Ovary (tissue), 9 donors: Measurements from ENCODE around the gene LAMA1. TPM values are rescaled to one million over a fixed set of nuclear protein-coding genes. Genes with fewer than 3 reads are reported as not detected.

Experiments
- DNase-seq, 5 donors: peaks; one replicate each; pipeline ENCODE4 v3.0.0-alpha.2; 2019 to 2020
- H3K27ac ChIP-seq, 2 donors: fragments of 200-600 bp; one replicate each; pipeline versions ENCODE4 v1.5.1 to v1.8.0; 2019 to 2022
- H3K27me3 ChIP-seq: fragments of 200-600 bp; one replicate; pipeline ENCODE4 v1.8.0; 2022
- H3K36me3 ChIP-seq: fragments of 200-600 bp; sonication (generic); one replicate; pipeline ENCODE4 v1.5.1; 2019
- H3K4me1 ChIP-seq: one replicate; pipeline ENCODE4 v1.8.1; 2013; ENCODE audit warnings: mild to moderate bottlenecking, moderate library complexity; ENCODE audit not compliant: insufficient read depth
- H3K4me3 ChIP-seq: fragments of 200-600 bp; sonication (generic); one replicate; pipeline ENCODE4 v1.5.1; 2017
- H3K9me3 ChIP-seq, 2 donors: fragments of 200-600 bp in 1 of 2; sonication (generic) in 1 of 2; one replicate each; pipeline versions ENCODE4 v1.5.1 to v1.8.1; 2013 to 2019; ENCODE audit warnings: mild to moderate bottlenecking in 1 of 2, moderate library complexity in 1 of 2
- EP300 ChIP-seq: sonication (generic); formaldehyde crosslinking; IDR thresholded peaks from one replicate; pipeline ENCODE4 v1.6.1; 2017; ENCODE audit warnings: antibody characterized with exemption
- POLR2A ChIP-seq: fragments of 450-650 bp; IDR thresholded peaks from one replicate; pipeline ENCODE4 v1.6.1; 2017; ENCODE audit warnings: antibody characterized with exemption, mild to moderate bottlenecking, moderate library complexity
- WGBS, 3 donors: extraction: QIAGEN DNeasy Blood & Tissue Kit in 1 of 3; methylation state at CpG; one replicate each; pipeline versions ENCODE4 v1.1.5 to v1.1.7; 2013 to 2017; 5-methylcytosine and 5-hydroxymethylcytosine counted together
- intact Hi-C, 4 donors: fragments of 100-400 bp; cut with DNase I; formaldehyde crosslinking; loops; one replicate each; pipeline versions ENCODE4 v1.11.0 to v1.15.1; 2022 to 2023
- polyA plus RNA-seq, 2 donors: library from polyadenylated mRNA; stranded (reverse); fragments of 200-250 nt in 1 of 2; fragments of 350-450 nt in 1 of 2; fragmentation: Illumina TruSeq in 1 of 2; extraction: RNeasy Lipid Tissue Mini Kit (QIAGEN cat#74804) in 1 of 2; gene quantifications; one replicate each; pipeline ENCODE4 v1.2.3, GENCODE V29; 2013 to 2014
- total RNA-seq, 7 donors: library from RNA; depleted of rRNA in 2 of 7; stranded (reverse); fragments of >200 nt in 2 of 7; fragmentation: NEBNext Ultra II Directional in 3 of 7; extraction: Animal tissue kit (Norgen Biotek cat#: 25700) in 3 of 7; gene quantifications; one replicate each; pipeline versions ENCODE4 v1.1.0 to v1.2.4, GENCODE V29; 2016 to 2023
- TF ChIP-seq, protein P1 (sequence below), 3 donors: fragments of 450-650 bp in 2 of 3; fragments of 200-600 bp in 1 of 3; IDR thresholded peaks; one replicate each; pipeline versions ENCODE4 v1.5.1 to v1.8.0; 2016 to 2022; ENCODE audit warnings: antibody characterized with exemption in 3 of 3, mild to moderate bottlenecking in 1 of 3
- donor health status: DM: no; HTN: no; CAD: no; lungs with moderate emphysema.
- donor health status: DM: no; HTN: no; CAD: no.
- donor health status: Bipolar disorder and iron deficiency.
- donor health status: DM: yes; HTN: yes; CAD: no.
- donor health status: DM: no; HTN: no; CAD: no.
- donor health status: DM: yes; HTN: yes; CAD: no.

LAMA1 gene
- total and polyA plus RNA-seq, 9 donors, result 1.1 to 10.8 (median 3.8) TPM

DNA sequence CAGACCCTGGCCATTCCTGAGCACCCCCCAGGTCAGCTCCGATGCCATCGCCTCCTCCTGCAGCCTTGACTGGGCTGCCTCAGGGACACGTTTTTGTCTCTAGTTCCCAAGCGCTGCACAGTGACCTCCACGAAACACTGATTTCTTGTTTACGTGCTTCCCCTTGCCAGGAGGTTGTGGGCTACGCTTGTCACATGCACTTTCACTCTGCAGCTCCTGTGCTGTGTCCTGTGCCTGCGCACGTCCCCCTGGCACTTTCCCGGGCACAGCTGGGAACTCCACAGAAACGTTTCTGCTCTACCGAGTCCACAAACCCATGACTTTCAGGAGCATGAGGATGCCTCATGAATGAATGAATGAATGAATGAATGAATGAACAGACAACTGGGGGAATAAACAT is 160.6 kb downstream of the LAMA1 start:
- intact Hi-C loops, result no loop called here
- TF ChIP-seq EP300 (no peak), POLR2A (no peak)
- TF ChIP-seq, protein P1, sequence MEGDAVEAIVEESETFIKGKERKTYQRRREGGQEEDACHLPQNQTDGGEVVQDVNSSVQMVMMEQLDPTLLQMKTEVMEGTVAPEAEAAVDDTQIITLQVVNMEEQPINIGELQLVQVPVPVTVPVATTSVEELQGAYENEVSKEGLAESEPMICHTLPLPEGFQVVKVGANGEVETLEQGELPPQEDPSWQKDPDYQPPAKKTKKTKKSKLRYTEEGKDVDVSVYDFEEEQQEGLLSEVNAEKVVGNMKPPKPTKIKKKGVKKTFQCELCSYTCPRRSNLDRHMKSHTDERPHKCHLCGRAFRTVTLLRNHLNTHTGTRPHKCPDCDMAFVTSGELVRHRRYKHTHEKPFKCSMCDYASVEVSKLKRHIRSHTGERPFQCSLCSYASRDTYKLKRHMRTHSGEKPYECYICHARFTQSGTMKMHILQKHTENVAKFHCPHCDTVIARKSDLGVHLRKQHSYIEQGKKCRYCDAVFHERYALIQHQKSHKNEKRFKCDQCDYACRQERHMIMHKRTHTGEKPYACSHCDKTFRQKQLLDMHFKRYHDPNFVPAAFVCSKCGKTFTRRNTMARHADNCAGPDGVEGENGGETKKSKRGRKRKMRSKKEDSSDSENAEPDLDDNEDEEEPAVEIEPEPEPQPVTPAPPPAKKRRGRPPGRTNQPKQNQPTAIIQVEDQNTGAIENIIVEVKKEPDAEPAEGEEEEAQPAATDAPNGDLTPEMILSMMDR (IDR thresholded peaks at IDR 0.05), result no peak
- WGBS, 3 donors, result 89 to 93% (median 91%) methylated on average over 12 of the region's 12 CpGs
- H3K27ac ChIP-seq, result no peak overlapping the region
- H3K27me3 ChIP-seq, result no peaks in the 10 kb centered on the region
- no peak overlapping the region for H3K4me3 ChIP-seq
- H3K4me1 ChIP-seq, result no peaks in the 10 kb centered on the region
- no peaks in the 10 kb centered on the region for H3K36me3 ChIP-seq
- no peak for DNase-seq
- H3K9me3 ChIP-seq, result no peaks in the 10 kb centered on the region

DNA sequence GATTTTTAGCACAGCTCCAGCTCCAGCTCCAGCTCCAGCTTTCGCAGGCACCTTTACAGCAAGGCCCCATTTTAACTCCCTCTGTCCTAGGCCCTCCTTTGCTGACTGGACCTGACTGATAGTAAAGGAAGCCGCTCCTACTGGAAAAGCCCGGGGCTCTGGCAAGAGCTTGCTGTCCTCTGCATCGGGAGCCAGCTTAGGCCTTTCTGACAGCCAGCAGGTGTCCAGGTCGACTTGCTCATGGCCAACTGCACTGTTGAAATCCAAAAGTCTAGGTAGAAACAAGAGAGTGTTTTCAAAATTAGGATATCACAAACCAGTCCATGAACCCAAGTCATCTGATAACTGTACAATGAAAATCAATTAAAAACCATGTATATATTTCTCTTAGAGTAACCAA is 161.1 kb downstream of the LAMA1 start:
- H3K36me3 ChIP-seq, result no peaks in the 10 kb centered on the region
- WGBS, 3 donors, result 71 to 83% (median 75%) methylated on average over 5 of the region's 5 CpGs
- H3K27me3 ChIP-seq, result no peaks in the 10 kb centered on the region
- H3K27ac ChIP-seq, result no peak overlapping the region
- intact Hi-C loops, result no loop called here
- TF ChIP-seq, protein P1 (IDR thresholded peaks at IDR 0.05), result no peak
- TF ChIP-seq POLR2A, result no peak
- no peak for TF ChIP-seq EP300
- H3K4me3 ChIP-seq, result no peak overlapping the region
- H3K4me1 ChIP-seq, result no peaks in the 10 kb centered on the region
- no peaks in the 10 kb centered on the region for H3K9me3 ChIP-seq
- no peak for DNase-seq

DNA sequence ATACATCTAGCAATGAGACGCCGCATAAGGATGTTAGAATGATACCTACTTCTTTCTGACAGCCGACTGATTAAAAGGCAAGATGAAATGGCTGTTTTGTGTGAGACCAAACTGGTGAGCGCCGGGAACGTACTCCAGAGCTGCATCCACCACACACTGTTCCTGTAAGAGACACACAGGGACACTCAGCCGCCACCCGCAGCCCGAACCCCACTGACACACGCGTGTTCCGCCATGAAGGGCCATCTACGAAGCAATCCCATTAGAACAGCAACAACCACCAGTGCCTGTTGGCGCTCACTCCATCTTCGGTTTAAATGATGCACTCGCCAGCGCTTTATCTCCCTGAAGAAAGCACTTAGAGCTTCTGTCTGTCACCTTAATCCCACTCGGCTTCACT is 162.3 kb downstream of the LAMA1 start:
- intact Hi-C loops, result no loop called here

DNA sequence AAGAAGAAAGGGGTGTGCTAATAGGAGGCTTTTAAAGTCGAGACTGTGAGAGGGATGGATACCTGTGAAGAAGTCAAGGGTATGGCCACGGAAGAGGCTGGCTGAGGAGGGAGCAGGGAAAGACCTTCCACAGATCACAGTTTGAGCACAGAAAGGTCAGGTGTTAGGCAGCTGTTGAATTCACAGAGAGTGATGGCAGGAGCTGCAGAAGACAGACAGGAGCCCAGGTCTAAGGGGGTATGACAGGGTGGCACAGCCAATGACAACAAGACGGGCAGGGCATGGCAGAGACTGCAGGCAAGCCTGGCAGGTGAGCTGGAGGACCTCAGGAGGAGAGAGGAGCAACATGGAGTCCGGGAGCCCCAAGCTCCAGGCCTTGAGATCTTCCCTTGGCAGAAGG is 163.1 kb downstream of the LAMA1 start:
- TF ChIP-seq EP300, result no peak
- TF ChIP-seq, protein P1 (IDR thresholded peaks at IDR 0.05), result no peak
- no peak for TF ChIP-seq POLR2A
- DNase-seq, result no peak
- 74 to 90% (median 84%) methylated on average over 4 of the region's 4 CpGs for WGBS, 3 donors

More for the DNA sequence above, 162.3 kb downstream of the LAMA1 start:
- DNase-seq, result no peak
- Histone ChIP-seq H3K36me3 (no peaks in the 10 kb centered on the region), H3K4me3 (no peak overlapping the region), H3K27ac (no peak overlapping the region), H3K9me3 (no peaks in the 10 kb centered on the region), H3K27me3 (no peaks in the 10 kb centered on the region), H3K4me1 (no peaks in the 10 kb centered on the region)
- WGBS, 3 donors, result 96 to 97% (median 97%) methylated on average over 18 of the region's 18 CpGs
- TF ChIP-seq EP300 (no peak), POLR2A (no peak)
- TF ChIP-seq, protein P1 (IDR thresholded peaks at IDR 0.05), result no peak

More for the DNA sequence above, 163.1 kb downstream of the LAMA1 start:
- H3K9me3 ChIP-seq, result no peaks in the 10 kb centered on the region
- no peak overlapping the region for H3K4me3 ChIP-seq
- no peaks in the 10 kb centered on the region for H3K4me1 ChIP-seq
- no peaks in the 10 kb centered on the region for H3K36me3 ChIP-seq
- no peak overlapping the region for H3K27ac ChIP-seq
- no peaks in the 10 kb centered on the region for H3K27me3 ChIP-seq
- intact Hi-C loops, result no loop called here
